ENCODE results near the gene ZNF410. TPM values are rescaled to one million over a fixed set of nuclear protein-coding genes. Genes with fewer than 3 reads are reported as not detected.
A peak's percentile ranks its signal among the peaks of the same experiment; 100 is the strongest.

Gene ZNF410
- total and polyA plus RNA-seq, 2 of the 13 experiments (the other 11 are each of a cell fraction or from before 2014, with no cell fraction given) = 19.2 to 44.3 TPM

DNA sequence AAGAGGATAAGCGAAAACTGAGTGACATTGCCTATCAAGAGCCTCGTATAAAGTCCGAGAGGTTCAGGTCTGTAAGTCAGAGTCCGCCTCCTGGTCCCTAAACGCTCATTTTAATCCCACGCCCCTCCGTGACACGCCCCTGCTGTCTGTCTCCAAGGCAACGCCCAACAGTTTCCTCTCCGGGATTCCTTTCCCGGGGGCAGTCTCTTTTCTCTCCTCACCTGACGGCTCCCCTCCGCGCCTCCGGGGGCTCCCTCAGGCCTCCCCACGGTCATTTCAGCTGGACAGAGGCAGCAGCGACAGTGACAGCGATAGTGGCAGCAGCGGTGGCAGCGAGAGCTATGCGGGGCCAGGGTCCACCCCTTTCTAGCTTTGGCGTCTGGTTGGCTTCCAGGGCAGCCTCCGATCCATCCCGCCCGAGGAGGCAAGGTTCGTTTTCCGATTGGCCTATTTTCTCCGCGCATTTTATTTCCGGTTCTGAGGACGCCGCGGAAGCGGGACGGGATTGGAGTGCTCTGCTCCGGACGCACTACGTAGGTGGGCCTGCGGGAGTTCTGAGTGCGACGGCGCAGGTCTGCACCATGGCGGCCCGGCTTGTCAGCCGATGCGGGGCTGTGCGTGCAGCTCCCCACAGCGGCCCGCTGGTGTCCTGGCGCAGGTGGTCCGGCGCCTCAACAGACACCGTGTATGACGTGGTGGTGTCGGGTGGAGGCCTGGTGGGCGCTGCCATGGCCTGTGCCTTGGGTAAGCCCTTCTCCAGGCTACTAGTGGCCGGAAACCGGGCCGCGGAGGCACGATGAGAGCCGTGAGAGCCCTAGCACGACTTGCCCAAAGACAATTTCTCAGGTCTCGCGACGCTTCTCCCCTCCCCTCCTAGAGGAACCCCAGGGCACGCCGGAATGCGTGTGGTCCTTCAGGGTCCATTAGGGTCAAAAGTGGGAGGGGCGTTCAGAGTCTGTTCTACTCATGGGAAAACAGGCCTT, 63.4 kb downstream of the ZNF410 start, which contains the start of the genes COQ6 and FAM161B (continued):
- TF ChIP-seq PAWR (CRISPR knock-in tag; IDR thresholded peaks at IDR 0.05; ENCODE audit: borderline replicate concordance) (0 out of 2 replicates have a peak, but pooled peaks have one; percentile 12), ZBTB7A (CRISPR knock-in tag; IDR thresholded peaks at IDR 0.05) (no peak; the same call in 1 of the 2 replicates), FOXP1 (IDR thresholded peaks at IDR 0.05) (no peak), FOXP1 (CRISPR knock-in tag; IDR thresholded peaks at IDR 0.05) (no peak; the same call in 1 of the 2 replicates), JUND (CRISPR knock-in tag; IDR thresholded peaks at IDR 0.05) (no peak), ZNF274 (CRISPR knock-in tag; IDR thresholded peaks at IDR 0.05) (peak; percentile 88; the same call in 1 of the 2 replicates), PHF5A (CRISPR knock-in tag; IDR thresholded peaks at IDR 0.05; ENCODE audit: low read depth, unreplicated experiment) (peak; percentile 68), ZNF468 (CRISPR knock-in tag; IDR thresholded peaks at IDR 0.05) (no peak), PHB2 (IDR thresholded peaks at IDR 0.05; ENCODE audit: partially characterized antibody) (no peak)
- TF ChIP-seq, protein P1, sequence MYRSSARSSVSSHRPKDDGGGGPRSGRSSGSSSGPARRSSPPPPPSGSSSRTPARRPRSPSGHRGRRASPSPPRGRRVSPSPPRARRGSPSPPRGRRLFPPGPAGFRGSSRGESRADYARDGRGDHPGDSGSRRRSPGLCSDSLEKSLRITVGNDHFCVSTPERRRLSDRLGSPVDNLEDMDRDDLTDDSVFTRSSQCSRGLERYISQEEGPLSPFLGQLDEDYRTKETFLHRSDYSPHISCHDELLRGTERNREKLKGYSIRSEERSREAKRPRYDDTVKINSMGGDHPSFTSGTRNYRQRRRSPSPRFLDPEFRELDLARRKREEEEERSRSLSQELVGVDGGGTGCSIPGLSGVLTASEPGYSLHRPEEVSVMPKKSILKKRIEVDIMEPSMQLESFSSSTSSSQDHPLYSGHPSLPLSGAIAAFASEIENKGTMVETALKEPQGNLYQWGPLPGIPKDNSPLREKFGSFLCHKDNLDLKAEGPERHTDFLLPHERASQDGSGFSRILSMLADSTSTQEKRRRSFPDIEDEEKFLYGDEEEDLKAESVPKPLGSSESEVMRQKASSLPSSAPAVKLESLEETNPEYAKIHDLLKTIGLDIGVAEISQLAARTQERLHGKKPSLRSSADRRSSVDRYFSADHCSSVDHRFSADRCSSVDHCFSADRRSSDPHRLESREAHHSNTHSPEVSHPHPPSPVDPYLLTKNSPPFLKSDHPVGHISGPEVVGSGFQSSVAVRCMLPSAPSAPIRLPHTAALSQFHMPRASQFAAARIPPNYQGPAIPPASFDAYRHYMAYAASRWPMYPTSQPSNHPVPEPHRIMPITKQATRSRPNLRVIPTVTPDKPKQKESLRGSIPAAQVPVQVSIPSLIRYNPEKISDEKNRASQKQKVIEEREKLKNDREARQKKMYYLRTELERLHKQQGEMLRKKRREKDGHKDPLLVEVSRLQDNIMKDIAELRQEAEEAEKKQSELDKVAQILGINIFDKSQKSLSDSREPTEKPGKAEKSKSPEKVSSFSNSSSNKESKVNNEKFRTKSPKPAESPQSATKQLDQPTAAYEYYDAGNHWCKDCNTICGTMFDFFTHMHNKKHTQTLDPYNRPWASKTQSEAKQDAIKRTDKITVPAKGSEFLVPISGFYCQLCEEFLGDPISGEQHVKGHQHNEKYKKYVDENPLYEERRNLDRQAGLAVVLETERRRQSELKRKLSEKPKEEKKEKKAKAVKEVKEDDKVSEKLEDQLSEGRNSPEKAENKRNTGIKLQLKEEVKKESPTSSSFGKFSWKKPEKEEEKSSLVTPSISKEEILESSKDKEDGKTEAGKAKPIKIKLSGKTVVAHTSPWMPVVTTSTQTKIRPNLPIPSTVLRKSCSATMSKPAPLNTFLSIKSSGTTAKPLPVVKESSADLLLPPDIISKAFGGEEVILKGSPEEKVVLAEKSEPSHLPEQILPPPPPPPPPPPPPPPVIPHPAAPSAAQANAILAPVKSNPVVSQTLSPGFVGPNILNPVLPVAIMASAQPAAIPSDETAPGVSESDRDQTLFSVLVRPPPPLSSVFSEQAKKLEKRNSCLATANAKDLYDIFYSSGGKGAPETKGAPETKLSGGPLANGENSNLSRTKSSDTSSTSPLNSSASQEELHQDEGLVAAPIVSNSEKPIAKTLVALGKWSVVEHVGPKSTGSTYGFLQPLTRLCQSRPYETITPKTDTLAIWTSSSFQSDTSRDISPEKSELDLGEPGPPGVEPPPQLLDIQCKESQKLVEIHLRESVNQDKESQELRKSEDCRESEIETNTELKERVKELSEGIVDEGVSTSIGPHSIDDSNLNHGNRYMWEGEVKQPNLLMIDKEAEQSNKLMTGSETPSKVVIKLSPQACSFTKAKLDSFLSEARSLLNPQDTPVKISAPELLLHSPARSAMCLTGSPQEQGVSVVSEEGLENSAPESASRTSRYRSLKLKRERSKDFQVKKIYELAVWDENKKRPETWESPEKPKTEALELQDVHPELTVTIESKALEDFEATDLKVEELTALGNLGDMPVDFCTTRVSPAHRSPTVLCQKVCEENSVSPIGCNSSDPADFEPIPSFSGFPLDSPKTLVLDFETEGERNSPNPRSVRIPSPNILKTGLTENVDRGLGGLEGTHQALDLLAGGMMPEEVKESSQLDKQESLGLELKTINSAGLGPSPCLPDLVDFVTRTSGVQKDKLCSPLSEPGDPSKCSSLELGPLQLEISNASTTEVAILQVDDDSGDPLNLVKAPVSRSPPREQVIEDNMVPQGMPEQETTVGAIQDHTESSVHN (CRISPR knock-in tag; IDR thresholded peaks at IDR 0.05) = no peak
- TF ChIP-seq, protein P2, sequence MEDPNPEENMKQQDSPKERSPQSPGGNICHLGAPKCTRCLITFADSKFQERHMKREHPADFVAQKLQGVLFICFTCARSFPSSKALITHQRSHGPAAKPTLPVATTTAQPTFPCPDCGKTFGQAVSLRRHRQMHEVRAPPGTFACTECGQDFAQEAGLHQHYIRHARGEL (CRISPR knock-in tag; IDR thresholded peaks at IDR 0.05) = no peak
- TF ChIP-seq, protein P3, sequence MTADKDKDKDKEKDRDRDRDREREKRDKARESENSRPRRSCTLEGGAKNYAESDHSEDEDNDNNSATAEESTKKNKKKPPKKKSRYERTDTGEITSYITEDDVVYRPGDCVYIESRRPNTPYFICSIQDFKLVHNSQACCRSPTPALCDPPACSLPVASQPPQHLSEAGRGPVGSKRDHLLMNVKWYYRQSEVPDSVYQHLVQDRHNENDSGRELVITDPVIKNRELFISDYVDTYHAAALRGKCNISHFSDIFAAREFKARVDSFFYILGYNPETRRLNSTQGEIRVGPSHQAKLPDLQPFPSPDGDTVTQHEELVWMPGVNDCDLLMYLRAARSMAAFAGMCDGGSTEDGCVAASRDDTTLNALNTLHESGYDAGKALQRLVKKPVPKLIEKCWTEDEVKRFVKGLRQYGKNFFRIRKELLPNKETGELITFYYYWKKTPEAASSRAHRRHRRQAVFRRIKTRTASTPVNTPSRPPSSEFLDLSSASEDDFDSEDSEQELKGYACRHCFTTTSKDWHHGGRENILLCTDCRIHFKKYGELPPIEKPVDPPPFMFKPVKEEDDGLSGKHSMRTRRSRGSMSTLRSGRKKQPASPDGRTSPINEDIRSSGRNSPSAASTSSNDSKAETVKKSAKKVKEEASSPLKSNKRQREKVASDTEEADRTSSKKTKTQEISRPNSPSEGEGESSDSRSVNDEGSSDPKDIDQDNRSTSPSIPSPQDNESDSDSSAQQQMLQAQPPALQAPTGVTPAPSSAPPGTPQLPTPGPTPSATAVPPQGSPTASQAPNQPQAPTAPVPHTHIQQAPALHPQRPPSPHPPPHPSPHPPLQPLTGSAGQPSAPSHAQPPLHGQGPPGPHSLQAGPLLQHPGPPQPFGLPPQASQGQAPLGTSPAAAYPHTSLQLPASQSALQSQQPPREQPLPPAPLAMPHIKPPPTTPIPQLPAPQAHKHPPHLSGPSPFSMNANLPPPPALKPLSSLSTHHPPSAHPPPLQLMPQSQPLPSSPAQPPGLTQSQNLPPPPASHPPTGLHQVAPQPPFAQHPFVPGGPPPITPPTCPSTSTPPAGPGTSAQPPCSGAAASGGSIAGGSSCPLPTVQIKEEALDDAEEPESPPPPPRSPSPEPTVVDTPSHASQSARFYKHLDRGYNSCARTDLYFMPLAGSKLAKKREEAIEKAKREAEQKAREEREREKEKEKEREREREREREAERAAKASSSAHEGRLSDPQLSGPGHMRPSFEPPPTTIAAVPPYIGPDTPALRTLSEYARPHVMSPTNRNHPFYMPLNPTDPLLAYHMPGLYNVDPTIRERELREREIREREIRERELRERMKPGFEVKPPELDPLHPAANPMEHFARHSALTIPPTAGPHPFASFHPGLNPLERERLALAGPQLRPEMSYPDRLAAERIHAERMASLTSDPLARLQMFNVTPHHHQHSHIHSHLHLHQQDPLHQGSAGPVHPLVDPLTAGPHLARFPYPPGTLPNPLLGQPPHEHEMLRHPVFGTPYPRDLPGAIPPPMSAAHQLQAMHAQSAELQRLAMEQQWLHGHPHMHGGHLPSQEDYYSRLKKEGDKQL (CRISPR knock-in tag; IDR thresholded peaks at IDR 0.05; ENCODE audit: low read depth) = peak; percentile 18; the same call in 1 of the 2 replicates
- TF ChIP-seq, protein P4, sequence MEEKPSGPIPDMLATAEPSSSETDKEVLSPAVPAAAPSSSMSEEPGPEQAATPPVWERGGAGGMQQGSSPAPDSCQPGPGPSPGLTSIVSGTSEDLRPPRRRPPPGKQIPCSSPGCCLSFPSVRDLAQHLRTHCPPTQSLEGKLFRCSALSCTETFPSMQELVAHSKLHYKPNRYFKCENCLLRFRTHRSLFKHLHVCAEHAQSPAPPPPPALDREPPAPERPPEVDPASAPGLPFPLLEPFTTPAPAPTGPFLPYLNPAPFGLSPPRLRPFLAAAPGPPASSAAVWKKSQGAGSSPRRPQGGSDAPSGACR (CRISPR knock-in tag; IDR thresholded peaks at IDR 0.05) = peak; percentile 63; the same call in 1 of the 2 replicates

Measured in HepG2 (cell line).